ENCODE data around the gene VOPP1. TPM values are rescaled to one million over a fixed set of nuclear protein-coding genes. Genes with fewer than 3 reads are reported as not detected.

VOPP1 gene
- total RNA-seq, 2 experiments from 2014 or later: 32.6 to 34.7 TPM

DNA sequence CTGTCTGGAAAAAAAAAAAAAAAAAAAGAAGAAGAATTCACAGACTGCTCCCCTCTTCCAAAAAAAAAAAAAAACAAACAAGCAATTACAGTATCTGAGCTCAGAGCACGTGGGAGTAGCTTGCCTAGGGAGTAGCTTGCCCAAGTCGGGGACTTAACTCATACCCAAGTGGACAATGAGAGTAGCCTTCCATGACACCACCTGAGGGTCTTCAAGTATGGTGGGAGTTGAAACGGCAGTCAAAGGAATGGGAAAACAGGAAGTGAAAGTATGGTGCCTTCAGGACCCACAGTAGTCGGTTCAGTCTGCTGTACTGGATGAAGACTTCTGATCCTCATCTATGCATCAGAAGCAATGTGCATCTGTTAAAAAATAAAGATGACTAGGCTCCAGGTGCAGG is 10.6 kb downstream of the VOPP1 start:
- Mint-ChIP-seq H3K27me3 (no peaks in the 10 kb centered on the region), H3K4me1 (ENCODE audit: low read depth) (peaks cover 83% of the 10 kb centered on the region), H3K4me3 (no peak overlapping the region), H3K27ac (no peak overlapping the region), H3K36me3 (ENCODE audit: low read depth) (peaks cover 9% of the 10 kb centered on the region), H3K9me3 (no peaks in the 10 kb centered on the region)
- TF ChIP-seq, protein P1, sequence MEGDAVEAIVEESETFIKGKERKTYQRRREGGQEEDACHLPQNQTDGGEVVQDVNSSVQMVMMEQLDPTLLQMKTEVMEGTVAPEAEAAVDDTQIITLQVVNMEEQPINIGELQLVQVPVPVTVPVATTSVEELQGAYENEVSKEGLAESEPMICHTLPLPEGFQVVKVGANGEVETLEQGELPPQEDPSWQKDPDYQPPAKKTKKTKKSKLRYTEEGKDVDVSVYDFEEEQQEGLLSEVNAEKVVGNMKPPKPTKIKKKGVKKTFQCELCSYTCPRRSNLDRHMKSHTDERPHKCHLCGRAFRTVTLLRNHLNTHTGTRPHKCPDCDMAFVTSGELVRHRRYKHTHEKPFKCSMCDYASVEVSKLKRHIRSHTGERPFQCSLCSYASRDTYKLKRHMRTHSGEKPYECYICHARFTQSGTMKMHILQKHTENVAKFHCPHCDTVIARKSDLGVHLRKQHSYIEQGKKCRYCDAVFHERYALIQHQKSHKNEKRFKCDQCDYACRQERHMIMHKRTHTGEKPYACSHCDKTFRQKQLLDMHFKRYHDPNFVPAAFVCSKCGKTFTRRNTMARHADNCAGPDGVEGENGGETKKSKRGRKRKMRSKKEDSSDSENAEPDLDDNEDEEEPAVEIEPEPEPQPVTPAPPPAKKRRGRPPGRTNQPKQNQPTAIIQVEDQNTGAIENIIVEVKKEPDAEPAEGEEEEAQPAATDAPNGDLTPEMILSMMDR (IDR thresholded peaks at IDR 0.05): no peak
- ChIA-PET CTCF (no interaction called here), POLR2A (interaction anchor here (0.9 to 1.4 kb wide), 2 partner anchors 9 to 29 kb away, joined by 3 to 4 read pairs; no protein-coding TSS in a partner anchor)
- DNase-seq: no peak
- no peak for ATAC-seq
- intact Hi-C loops (cut with micrococcal nuclease): no loop called here

GRCh38 chr7:55558962-55559920 is 13.1 kb downstream of the VOPP1 start:
- ATAC-seq: no peak
- Mint-ChIP-seq H3K4me1 (ENCODE audit: low read depth) (peaks cover 86% of the 10 kb centered on the region), H3K4me3 (no peak overlapping the region), H3K36me3 (ENCODE audit: low read depth) (peaks cover 24% of the 10 kb centered on the region), H3K9me3 (no peaks in the 10 kb centered on the region), H3K27me3 (no peaks in the 10 kb centered on the region), H3K27ac (no peak overlapping the region)
- ChIA-PET POLR2A (interaction anchor here (1.7 kb wide), 1 partner anchor 10 kb away, joined by 5 read pairs; no protein-coding TSS in a partner anchor), CTCF (interaction anchor here (1.1 to 1.8 kb wide), 3 partner anchors 10 to 25 kb away, joined by 5 to 6 read pairs (median 6); no protein-coding TSS in a partner anchor)
- intact Hi-C loops (cut with micrococcal nuclease): no loop called here
- TF ChIP-seq, protein P1 (IDR thresholded peaks at IDR 0.05): no peak
- no peak for DNase-seq

DNA sequence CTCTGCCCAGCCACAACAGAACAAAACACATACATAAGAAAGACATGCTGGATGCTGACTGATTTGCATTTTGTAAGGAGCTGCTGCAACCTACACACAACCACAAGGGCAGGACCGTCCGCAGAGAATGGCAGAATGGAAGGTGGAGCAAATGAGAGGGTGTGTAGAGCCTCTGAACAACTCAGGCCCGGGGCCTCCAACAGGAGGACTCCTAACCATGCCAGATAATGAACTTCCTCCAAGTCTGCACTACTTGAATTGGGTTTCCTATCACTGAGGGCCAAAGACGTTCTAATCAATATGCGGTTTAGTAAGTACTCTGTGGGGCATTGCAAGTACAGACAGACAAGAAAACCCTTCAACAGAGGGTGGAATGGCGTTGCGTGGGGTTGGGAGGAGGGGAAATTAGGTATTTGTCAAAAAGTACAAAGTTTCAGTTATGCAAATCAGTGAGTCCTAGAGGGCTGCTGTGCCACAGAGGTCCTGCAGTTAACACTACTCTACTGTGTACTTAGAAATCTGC is 14.6 kb downstream of the VOPP1 start:
- CTCF ChIA-PET: no interaction called here
- intact Hi-C loops (cut with micrococcal nuclease): loop anchor here (2.0 kb wide), 1 partner anchor 23 kb away; no protein-coding TSS in a partner anchor
- Mint-ChIP-seq H3K4me3 (peak overlapping the region; percentile 1), H3K27ac (peak overlapping the region; percentile 67), H3K36me3 (ENCODE audit: low read depth) (peaks cover 30% of the 10 kb centered on the region), H3K27me3 (no peaks in the 10 kb centered on the region), H3K4me1 (ENCODE audit: low read depth) (peaks cover 91% of the 10 kb centered on the region), H3K9me3 (no peaks in the 10 kb centered on the region)
- DNase-seq: peak; percentile 66
- TF ChIP-seq, protein P1 (IDR thresholded peaks at IDR 0.05): no peak
- peak; percentile 83 for ATAC-seq
- POLR2A ChIA-PET: no interaction called here

- ChIA-PET CTCF (interaction anchor here (1.0 kb wide), 2 partner anchors 12 to 22 kb away, joined by 3 read pairs; no protein-coding TSS in a partner anchor), POLR2A (interaction anchor here (2.3 to 2.9 kb wide), 2 partner anchors 12 to 23 kb away, joined by 8 to 14 read pairs; no protein-coding TSS in a partner anchor)
- no peak overlapping the region for H3K4me3 Mint-ChIP-seq
- peaks cover 91% of the 10 kb centered on the region for H3K4me1 Mint-ChIP-seq (ENCODE audit: low read depth)
- no peaks in the 10 kb centered on the region for H3K27me3 Mint-ChIP-seq
- intact Hi-C loops (cut with micrococcal nuclease): loop anchor here (2.0 kb wide), 1 partner anchor 22 kb away; no protein-coding TSS in a partner anchor
- TF ChIP-seq, protein P1 (IDR thresholded peaks at IDR 0.05): no peak
- H3K27ac Mint-ChIP-seq: peak overlapping the region; percentile 67
- peaks cover 27% of the 10 kb centered on the region for H3K36me3 Mint-ChIP-seq (ENCODE audit: low read depth)
- H3K9me3 Mint-ChIP-seq: no peaks in the 10 kb centered on the region
- ATAC-seq (no peak), DNase-seq (no peak)
Measured at GRCh38 chr7:55556492-55556891, 15.8 kb downstream of the VOPP1 start.
